ENCODE data around the gene TIMM50.

TIMM50 gene

GRCh38 chr19:39533003-39533512 lies 52.4 kb downstream of the TIMM50 start:
- DNase-seq = no peak

- DNase-seq = no peak
These were observed 53.2 kb downstream of the TIMM50 start for GRCh38 chr19:39533791-39534190.

GRCh38 chr19:39539165-39539517 lies 58.5 kb downstream of the TIMM50 start:
- DNase-seq = no peak

- peak; percentile 47 to 96 (median 92) for DNase-seq
These were observed 59.1 kb downstream of the TIMM50 start, which contains the start of gene EID2 for GRCh38 chr19:39539518-39540332. EID2 (minus strand) TSS chr19:39540161; CDS start chr19:39540079, 82 bp downstream.

GRCh38 chr19:39540333-39540673 lies 59.7 kb downstream of the TIMM50 start:
- no peak for DNase-seq

All from C1 segment of cervical spinal cord (tissue), 14 donors.